Transverse colon (tissue), 4 donors: Measurements from ENCODE around the gene HPSE2. TPM values are rescaled to one million over a fixed set of nuclear protein-coding genes. Genes with fewer than 3 reads are reported as not detected.

ENCODE experiments used
- DNase-seq: peaks from one replicate; pipeline ENCODE4 v3.0.0-alpha.2; 2019
- H3K27ac ChIP-seq, 4 donors: fragments of 200-600 bp; sonication (generic); 2 replicates each; pipeline ENCODE4 v1.5.1; 2016 to 2018; ENCODE audit warnings: inconsistent platforms in 4 of 4
- H3K27me3 ChIP-seq: fragments of 200-600 bp; sonication (generic); 2 replicates; pipeline ENCODE4 v1.5.1; 2017; ENCODE audit warnings: inconsistent platforms
- H3K36me3 ChIP-seq, 4 donors: fragments of 200-600 bp; sonication (generic); 2 replicates each; pipeline ENCODE4 v1.5.1; 2017 to 2019; ENCODE audit warnings: inconsistent platforms in 4 of 4
- H3K4me1 ChIP-seq, 4 donors: fragments of 200-600 bp; sonication (generic); 2 replicates each; pipeline ENCODE4 v1.5.1; 2017 to 2020; ENCODE audit warnings: inconsistent platforms in 4 of 4
- H3K4me3 ChIP-seq, 4 donors: fragments of 200-600 bp; sonication (generic); 1 replicate in 1 of 4; 2 replicates in 3 of 4; pipeline versions ENCODE4 v1.5.1 to v1.6.1; 2017 to 2019; ENCODE audit warnings: inconsistent platforms in 4 of 4
- H3K9me3 ChIP-seq, 2 donors: fragments of 200-600 bp; sonication (generic); 2 replicates each; pipeline ENCODE4 v1.5.1; 2017 to 2019; ENCODE audit warnings: inconsistent platforms in 2 of 2
- CTCF ChIP-seq, 5 experiments: fragments of 200-600 bp in 3 of 5; fragments of 450-650 bp in 2 of 5; sonication (generic) in 3 of 5; IDR thresholded peaks; 1 replicate in 2 of 5; 2 replicates in 3 of 5; pipeline ENCODE4 v1.5.1; 2016 to 2017; ENCODE audit warnings: antibody characterized with exemption in 5 of 5, inconsistent platforms in 3 of 5, mild to moderate bottlenecking in 2 of 5, moderate library complexity in 1 of 5
- EP300 ChIP-seq: sonication (generic); formaldehyde crosslinking; IDR thresholded peaks from one replicate; pipeline ENCODE4 v1.6.1; 2017; ENCODE audit warnings: antibody characterized with exemption, low read depth
- POLR2A ChIP-seq: fragments of 450-650 bp; IDR thresholded peaks from one replicate; pipeline ENCODE4 v1.6.1; 2016; ENCODE audit warnings: antibody characterized with exemption, mild to moderate bottlenecking, moderate library complexity
- POLR2AphosphoS5 ChIP-seq, 3 donors: sonication (generic); formaldehyde crosslinking; IDR thresholded peaks; one replicate each; pipeline ENCODE4 v1.6.1; 2016; ENCODE audit warnings: antibody characterized with exemption in 3 of 3
- WGBS, 2 donors: methylation state at CpG; one replicate each; pipeline ENCODE4 v1.1.5; 2018; ENCODE audit warnings: low coverage in 1 of 2; 5-methylcytosine and 5-hydroxymethylcytosine counted together
- in situ Hi-C, 4 donors: fragments of 200-750 bp; cut with MboI; loops; one replicate each; pipeline versions ENCODE4 v1.15.0 to v1.15.1; 2017; ENCODE audit warnings: low sequenced_read_pairs in 3 of 4, low pct_ligation_motif_present in 1 of 4, low pct_unique_long_range_greater_than_20kb in 1 of 4
- intact Hi-C: fragments of 100-400 bp; cut with DNase I; formaldehyde crosslinking; loops from one replicate; pipeline ENCODE4 v1.15.1; 2023; ENCODE audit warnings: low total_unique reads
- total RNA-seq, 4 donors: library from RNA; depleted of rRNA; stranded (reverse); fragments of >200 nt; gene quantifications; one replicate each; pipeline ENCODE4 v1.1.0, GENCODE V29; 2016

Gene HPSE2
- total RNA-seq, 4 donors from 2014 or later = 2.2 to 3.0 TPM; not detected in 2

- Histone ChIP-seq H3K27me3 (peaks cover 6% of the 10 kb centered on the region), H3K36me3 (no peaks in the 10 kb centered on the region), H3K27ac (no peak overlapping the region), H3K4me1 (no peaks in the 10 kb centered on the region), H3K9me3 (no peaks in the 10 kb centered on the region), H3K4me3 (no peak overlapping the region)
- in situ Hi-C loops (loop anchor here in 1 of 4 donors (25.0 kb wide), 1 partner anchor 193 kb away; no protein-coding TSS in a partner anchor), intact Hi-C loops (loop anchor here (5.0 kb wide), 1 partner anchor 1097 kb away; no protein-coding TSS in a partner anchor)
- no peak for DNase-seq
- no peak for TF ChIP-seq CTCF (IDR thresholded peaks at IDR 0.05)
- no peak for TF ChIP-seq POLR2AphosphoS5 (IDR thresholded peaks at IDR 0.05)
- TF ChIP-seq POLR2A = no peak
- no peak for TF ChIP-seq EP300
Observed at GRCh38 chr10:98655492-98655891, 580.2 kb downstream of the HPSE2 start.

GRCh38 chr10:98649170-98649569 is 586.5 kb downstream of the HPSE2 start:
- H3K9me3 ChIP-seq = no peaks in the 10 kb centered on the region
- DNase-seq = no peak
- peaks cover 17% of the 10 kb centered on the region for H3K27me3 ChIP-seq
- no peak for TF ChIP-seq EP300
- TF ChIP-seq POLR2A = no peak
- TF ChIP-seq POLR2AphosphoS5 (IDR thresholded peaks at IDR 0.05) = no peak
- in situ Hi-C loops = no loop called here
- H3K4me1 ChIP-seq = no peaks in the 10 kb centered on the region
- H3K27ac ChIP-seq = no peak overlapping the region
- no peaks in the 10 kb centered on the region for H3K36me3 ChIP-seq
- no peak overlapping the region for H3K4me3 ChIP-seq
- intact Hi-C loops = no loop called here
- 52 to 77% methylated on average over 2 of the region's 2 CpGs for WGBS, 2 donors

- intact Hi-C loops (no loop called here), in situ Hi-C loops (no loop called here)
- H3K27me3 ChIP-seq = peaks cover 12% of the 10 kb centered on the region
- no peak overlapping the region for H3K27ac ChIP-seq
- no peak overlapping the region for H3K4me3 ChIP-seq
- no peaks in the 10 kb centered on the region for H3K9me3 ChIP-seq
- 49 to 58% methylated on average over 4 to 6 of the region's 6 CpGs for WGBS, 2 donors
- no peaks in the 10 kb centered on the region for H3K36me3 ChIP-seq
- DNase-seq = no peak
- TF ChIP-seq CTCF (IDR thresholded peaks at IDR 0.05) = no peak
- TF ChIP-seq POLR2A = no peak
- no peak for TF ChIP-seq EP300
- no peak for TF ChIP-seq POLR2AphosphoS5 (IDR thresholded peaks at IDR 0.05)
- H3K4me1 ChIP-seq = no peaks in the 10 kb centered on the region
Observed at GRCh38 chr10:98646998-98647917, 588.4 kb downstream of the HPSE2 start.

GRCh38 chr10:98644466-98644865 is 591.2 kb downstream of the HPSE2 start:
- in situ Hi-C loops = no loop called here
- no peaks in the 10 kb centered on the region for H3K36me3 ChIP-seq
- 100% methylated on average over 1 of the region's 1 CpG for WGBS, 2 donors
- no peak overlapping the region for H3K27ac ChIP-seq
- H3K4me3 ChIP-seq = no peak overlapping the region
- H3K4me1 ChIP-seq = no peaks in the 10 kb centered on the region
- peaks cover 12% of the 10 kb centered on the region for H3K27me3 ChIP-seq
- no peaks in the 10 kb centered on the region for H3K9me3 ChIP-seq
- intact Hi-C loops = no loop called here
- TF ChIP-seq POLR2A (no peak), EP300 (no peak), POLR2AphosphoS5 (IDR thresholded peaks at IDR 0.05) (no peak), CTCF (IDR thresholded peaks at IDR 0.05) (no peak)
- no peak for DNase-seq
